Stomach (tissue), 4 donors: ENCODE results near the gene MIOS.

Experiments
- POLR2A ChIP-seq, 4 donors: fragments of 450-650 bp; IDR thresholded peaks; one replicate each; pipeline ENCODE4 v1.6.1; 2016; ENCODE audit warnings: antibody characterized with exemption in 4 of 4, control low read depth in 2 of 4, mild to moderate bottlenecking in 1 of 4, moderate library complexity in 1 of 4
- TF ChIP-seq, protein P1 (sequence below), 7 experiments: fragments of 450-650 bp in 4 of 7; fragments of 200-600 bp in 3 of 7; sonication (generic) in 3 of 7; IDR thresholded peaks; one replicate each; pipeline ENCODE4 v1.5.1; 2016 to 2019; ENCODE audit warnings: antibody characterized with exemption in 7 of 7, control low read depth in 2 of 7, mild to moderate bottlenecking in 1 of 7

DNA sequence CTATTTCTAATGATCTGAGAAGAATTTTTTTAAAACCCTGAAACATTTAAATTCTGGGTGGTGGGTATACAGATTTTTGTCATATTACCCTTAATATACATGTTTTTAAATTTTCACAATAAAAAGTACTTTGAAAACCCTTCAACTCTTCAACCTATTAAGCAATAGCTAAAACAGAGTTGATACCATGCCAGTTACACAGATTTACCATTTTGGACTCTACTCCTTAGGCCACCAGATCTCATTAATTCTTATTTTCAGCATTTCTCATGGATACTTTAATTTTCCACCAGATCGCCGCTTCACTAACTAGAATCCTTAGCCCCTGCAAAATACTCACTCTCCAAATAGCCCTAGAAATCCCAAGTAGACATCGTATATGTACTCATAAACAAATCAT lies 18.3 kb upstream of the MIOS start:
- TF ChIP-seq, protein P1, sequence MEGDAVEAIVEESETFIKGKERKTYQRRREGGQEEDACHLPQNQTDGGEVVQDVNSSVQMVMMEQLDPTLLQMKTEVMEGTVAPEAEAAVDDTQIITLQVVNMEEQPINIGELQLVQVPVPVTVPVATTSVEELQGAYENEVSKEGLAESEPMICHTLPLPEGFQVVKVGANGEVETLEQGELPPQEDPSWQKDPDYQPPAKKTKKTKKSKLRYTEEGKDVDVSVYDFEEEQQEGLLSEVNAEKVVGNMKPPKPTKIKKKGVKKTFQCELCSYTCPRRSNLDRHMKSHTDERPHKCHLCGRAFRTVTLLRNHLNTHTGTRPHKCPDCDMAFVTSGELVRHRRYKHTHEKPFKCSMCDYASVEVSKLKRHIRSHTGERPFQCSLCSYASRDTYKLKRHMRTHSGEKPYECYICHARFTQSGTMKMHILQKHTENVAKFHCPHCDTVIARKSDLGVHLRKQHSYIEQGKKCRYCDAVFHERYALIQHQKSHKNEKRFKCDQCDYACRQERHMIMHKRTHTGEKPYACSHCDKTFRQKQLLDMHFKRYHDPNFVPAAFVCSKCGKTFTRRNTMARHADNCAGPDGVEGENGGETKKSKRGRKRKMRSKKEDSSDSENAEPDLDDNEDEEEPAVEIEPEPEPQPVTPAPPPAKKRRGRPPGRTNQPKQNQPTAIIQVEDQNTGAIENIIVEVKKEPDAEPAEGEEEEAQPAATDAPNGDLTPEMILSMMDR (IDR thresholded peaks at IDR 0.05): no peak
- no peak for TF ChIP-seq POLR2A (IDR thresholded peaks at IDR 0.05)
